CD4-positive, alpha-beta T cell treated with Interferon alpha-2 for 1 hour (primary cell): Measurements from ENCODE around the gene TBRG4.

Experiments
- DNase-seq, 2 donors: peaks; one replicate each; pipeline ENCODE4 v3.0.0-alpha.2; 2020 to 2022

The TBRG4 gene

DNA sequence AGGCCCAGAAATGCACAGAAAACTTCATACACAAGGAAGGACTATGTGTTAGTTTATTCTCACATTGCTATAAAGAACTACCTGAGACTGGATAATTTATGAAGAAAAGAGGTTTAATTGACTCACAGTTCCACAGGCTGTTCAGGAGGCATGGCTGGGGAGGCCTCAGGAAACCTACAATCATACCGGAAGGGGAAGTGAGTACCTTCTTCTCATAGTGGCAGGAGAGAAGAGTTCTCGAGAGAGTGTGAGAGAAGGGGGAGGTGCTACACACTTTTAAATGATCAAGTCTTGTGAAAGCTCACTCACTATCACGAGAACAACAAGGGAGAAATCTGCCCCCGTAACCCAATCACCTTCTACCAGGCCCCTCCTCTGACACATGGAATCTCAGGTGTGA, 29.3 kb upstream of the TBRG4 start:
- DNase-seq: no peak

DNA sequence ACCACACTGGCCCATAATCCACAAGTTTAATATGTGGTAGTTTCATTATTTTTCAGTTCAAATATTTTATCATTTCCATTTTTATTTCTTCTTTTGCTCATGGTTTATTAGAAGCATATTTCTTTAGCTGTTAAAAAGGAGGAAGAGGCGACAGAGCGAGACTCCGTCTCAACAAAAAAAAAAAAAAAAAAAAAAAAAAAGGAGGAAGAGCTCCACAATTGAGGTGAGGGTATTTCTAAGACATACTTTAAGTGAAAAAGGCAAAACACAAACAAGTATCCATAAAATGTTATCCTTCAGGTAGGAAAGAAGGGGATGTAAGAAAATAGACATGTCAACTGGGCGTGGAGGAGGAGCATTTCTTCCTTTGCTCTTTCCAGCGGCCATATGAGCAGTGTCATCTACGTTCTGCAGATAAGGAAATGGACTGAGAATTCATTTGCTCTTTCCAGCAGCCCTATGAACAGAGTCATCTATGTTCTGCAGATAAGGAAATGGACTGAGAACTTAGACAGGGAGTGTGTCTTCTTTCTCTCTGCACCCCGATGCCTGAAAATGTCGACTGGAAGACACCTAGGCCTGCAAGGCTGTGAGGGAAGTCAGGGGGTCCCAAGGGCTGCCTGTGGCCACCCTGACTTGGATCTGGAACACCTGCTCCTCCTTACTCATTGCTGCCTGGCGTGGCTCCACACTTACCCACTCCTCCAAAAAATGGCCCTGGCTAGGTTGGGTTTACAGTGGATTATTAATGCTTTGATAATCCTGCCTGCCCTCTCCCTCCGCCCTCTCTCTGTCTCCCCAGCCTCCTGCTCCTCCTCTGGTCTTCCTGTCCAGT, 27.2 kb upstream of the TBRG4 start:
- DNase-seq: no peak

DNA sequence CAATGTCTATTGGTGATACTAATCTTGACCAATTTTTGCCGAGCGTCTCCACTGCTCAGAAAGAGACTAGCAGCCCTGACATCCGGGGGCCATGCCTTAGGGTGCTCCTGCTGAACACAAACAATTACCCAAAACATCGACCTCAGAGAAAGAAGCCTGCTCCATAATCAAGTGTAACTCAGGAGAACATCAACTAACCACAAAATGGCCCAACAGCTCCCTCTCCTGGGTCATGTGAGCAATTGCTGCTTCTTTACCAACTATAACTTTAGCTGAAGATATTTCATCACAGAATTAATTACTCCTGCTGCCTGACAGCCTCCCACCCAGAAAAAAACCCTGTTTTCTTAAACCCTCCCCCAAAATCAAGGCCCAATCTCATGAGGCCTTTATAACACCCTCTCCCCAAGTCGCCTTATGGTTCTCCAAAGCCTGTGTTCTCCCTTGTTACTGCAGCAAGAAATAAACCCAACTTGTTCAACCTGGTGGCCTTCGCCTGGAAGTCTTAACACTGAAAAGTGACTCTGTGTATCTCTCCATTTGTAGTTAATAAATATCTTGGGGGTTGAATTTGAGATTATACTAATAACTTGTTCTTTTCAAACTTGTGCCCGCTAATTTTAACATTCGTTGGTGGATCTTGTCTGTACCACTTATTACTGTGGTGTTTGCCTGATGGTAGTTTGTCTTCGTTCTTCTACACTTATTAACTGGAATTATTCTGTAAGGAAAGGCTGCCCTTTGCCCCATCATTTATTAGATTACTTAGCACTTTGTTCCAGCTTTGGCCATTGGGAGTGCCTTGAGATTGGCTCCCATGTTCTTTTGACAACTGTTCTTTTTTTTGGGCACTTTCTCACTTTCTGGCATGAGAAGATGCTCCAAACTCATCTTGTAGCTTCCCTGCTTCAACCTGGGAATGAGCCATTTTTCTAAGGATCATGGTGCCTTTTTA, 24.9 kb upstream of the TBRG4 start:
- DNase-seq: peak; percentile 71 to 79

DNA sequence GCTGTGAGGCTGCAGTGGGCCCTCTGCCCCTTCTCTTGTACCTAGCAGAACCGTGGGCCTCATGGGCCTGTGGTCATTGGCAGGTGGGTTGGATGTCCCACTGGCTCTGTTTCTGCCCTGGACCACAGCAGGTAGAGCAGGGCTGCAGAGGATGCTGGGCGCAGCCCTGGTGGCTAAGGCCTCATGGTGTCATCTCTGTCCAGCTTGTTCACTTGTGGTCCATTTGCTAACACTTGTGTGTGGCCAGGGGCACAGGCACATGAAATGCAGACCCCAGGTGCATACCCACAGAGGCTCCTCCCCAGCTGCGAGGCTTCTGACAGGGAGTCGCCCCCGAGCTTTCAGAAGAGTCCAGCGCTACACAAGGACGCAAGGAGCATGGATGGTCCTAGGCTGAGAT, 22.4 kb upstream of the TBRG4 start:
- no peak for DNase-seq

DNA sequence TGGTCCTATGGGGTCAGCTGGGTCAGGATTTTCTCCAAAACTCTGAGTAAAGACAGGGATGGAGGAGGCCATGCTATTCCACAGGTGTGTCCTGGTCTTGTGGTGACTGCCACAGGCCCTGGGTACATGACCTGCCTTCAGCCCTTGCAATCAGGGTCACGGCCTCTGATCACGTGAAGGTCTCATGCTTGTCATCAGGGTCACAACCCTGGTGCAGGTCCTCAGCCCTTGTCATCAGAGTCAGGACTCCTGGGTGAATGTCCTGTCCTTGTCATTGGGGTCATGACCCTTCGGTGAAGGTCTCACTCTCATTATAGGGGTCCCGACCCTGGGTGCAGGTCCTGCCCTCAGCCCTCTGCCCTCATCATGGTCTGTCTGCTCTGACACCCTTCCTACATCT, 21.9 kb upstream of the TBRG4 start:
- DNase-seq: no peak

DNA sequence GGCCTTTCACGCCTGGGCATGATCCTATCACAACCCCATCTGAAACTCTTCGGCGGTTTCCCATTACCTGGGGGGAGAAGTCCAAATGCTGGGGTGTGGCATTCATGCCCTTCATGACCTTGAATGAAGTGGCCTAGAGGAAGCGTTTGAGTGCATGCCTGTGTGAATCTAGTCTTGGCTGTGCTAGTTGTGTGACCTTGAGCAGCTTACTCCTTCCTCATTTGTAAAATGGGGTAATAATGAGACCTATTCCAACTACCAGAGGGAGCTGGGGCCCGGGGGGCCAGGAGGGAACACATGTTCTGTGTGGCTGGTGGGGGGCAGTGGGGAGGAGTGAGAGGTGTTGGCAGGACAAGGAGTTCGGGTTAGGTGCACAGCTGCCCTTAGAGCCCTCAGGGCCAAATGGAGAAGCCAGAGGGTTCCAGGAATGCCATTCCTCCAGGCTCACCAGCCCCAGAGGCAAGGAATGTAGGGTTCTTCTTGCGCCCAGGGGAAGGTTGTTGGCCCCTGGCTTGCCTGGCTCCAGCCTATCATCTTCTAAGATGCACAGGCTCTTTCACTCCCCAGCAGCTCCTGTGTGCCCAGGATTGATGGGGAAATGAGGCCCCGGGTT, 21.3 kb upstream of the TBRG4 start:
- no peak for DNase-seq

DNA sequence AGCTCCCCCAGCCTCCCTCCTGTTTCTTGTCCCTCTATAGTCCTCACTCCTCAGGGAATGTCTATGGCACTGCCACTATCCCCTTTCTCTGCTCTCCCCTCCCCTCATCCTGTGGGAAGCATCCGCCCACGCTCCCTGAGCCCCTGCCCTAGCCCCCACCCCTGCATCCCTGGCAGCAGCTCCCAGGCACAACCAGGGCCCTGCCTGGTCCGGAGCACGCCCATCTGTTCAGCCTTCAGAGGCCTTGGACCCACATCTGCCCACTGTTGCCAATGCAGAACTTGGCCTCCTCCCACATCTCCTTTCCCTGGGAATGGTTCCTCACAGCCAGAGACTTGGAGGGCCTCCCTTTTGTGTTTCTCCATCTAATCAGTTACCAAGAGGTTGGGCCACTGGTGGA, 20.4 kb upstream of the TBRG4 start:
- DNase-seq: no peak

DNA sequence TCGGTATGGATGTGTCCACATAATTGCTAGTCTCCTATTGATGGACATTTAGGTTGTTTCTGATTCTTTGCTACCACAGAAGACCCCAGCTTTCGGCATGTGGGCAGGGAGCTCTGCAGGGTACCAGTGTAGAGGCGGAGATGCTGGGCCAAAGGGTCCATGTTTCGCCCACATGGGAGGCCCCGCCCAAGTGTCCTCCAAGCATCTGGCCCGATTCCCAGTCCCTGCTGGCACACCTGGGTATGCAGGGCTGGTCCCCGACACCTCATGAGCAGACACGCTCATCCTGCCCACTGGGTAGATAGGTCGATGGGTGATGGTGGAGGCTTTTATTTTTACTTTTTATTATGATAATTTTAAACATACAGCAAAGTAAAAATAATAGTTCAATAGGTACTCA, 19.4 kb upstream of the TBRG4 start:
- no peak for DNase-seq

DNA sequence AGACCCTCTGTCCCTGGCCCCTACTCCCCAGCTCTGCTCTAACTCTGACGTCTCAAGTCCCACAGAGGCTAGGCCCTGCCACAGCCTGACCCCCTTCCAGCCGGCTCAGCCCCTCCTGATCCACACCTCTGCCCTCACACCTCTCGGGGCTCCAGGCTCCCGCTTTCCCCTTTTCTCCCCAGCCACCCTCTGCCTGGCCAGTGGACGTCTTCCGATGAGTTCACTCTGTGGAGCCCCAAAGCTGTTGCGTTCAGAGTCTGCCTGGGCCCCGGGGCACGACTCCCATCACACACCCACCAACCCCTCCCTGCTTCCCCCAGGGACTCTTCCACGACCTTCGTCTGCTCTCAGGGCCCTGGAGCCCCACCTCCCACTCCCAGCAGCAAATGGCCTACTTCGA, 18.4 kb upstream of the TBRG4 start:
- no peak for DNase-seq

DNA sequence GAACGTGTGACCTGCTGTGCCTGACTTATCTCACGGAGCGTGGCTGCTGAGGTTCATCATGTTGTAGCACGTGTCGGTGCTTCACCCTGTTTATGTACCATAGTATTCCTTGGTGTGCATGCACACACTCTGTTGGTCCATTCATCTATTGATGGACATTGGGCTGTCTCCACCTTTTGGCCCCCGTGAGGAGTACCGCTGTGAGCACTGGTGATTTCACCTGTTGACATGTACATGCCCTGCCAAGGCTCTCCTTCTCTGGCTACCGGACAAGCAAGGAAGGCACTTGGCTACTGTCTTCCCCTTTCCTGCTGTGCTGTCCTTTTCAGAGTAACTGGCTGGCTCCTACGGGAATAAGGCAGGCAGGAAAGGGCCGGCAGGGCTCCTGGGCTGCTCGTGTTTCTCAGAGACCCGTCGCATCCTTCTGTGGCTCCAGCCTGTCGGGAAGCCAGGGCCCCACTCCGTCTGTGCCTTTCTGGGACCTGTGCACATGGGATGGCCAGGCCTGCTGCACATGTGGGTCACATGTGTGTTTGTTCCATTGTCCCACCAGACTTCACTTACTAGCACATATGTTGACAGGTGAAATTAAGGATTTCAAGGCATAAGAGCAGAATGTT, 17.8 kb upstream of the TBRG4 start:
- DNase-seq: no peak

DNA sequence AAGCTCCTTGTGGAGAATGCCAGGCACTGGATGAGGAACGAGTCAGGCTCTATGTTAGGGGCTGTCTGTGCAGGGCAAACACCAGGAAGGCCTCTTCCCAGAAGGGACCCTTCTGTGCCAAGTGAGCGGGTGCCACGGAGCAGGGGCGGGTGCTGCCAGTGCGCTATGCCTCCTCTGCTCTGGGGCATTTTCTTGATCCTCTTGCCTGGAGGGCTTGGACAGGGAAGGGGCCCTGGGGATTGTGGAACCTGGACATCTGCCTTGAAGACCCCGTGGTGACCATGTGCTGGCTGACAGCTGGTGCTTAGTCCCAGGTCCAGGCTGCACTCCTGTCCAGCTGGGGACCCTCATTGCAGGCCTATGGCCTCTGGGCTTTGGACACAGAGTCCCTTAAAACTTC, 15.4 kb upstream of the TBRG4 start:
- DNase-seq: no peak

DNA sequence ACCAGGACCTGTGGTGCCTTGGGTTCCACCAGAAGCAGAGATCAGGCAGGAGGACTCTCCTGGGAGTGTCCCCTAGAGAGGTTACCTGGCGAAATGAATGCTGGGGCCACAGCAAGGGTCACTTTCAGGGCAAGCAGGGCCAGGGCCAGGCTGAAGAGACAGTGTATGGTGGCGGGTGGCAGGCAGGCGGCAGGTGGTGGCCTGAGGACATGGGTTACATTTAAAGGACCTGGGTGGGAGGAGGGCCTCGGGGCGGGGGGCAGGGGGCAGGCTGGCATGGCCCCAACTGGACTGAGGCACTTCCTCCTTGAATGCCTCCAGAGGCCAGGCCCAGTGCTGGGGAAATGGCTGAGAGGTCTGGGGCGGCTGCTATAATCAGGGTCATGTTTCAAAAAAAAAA, 14.7 kb upstream of the TBRG4 start:
- no peak for DNase-seq

DNA sequence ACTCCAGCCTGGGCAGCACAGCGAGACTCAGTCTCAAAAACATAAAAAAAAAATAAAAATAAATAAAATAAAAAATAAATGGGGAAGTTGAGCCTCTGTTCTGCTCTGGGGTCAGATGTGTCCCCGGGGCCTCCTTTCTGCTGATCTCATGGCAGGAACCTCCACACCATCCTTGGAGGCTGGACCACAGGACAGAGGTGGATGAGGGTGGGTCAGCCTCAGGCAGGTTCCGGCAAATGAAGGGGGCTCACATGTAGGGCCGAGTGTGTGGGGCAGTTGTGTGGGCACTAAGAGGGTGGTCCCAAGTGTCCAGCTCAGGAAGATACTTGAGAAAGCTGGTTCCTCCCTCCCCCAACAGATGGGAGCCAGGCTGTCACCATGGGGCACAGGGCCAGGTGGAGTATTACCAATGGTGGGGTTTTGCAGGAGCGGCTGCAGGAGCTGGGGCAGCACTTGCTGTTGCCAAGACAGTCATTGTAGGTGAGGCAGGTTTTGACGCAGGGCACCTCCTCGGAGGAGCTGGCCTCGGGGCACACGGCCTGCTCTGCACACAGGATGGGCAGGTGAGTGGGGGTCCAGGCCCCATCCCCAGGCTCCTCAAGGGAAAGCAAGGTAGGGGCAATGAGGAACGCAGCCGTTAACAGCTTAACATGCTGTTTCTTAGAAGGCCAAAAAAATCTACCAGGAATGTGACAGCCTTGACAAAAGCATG, 13.9 kb upstream of the TBRG4 start:
- no peak for DNase-seq

DNA sequence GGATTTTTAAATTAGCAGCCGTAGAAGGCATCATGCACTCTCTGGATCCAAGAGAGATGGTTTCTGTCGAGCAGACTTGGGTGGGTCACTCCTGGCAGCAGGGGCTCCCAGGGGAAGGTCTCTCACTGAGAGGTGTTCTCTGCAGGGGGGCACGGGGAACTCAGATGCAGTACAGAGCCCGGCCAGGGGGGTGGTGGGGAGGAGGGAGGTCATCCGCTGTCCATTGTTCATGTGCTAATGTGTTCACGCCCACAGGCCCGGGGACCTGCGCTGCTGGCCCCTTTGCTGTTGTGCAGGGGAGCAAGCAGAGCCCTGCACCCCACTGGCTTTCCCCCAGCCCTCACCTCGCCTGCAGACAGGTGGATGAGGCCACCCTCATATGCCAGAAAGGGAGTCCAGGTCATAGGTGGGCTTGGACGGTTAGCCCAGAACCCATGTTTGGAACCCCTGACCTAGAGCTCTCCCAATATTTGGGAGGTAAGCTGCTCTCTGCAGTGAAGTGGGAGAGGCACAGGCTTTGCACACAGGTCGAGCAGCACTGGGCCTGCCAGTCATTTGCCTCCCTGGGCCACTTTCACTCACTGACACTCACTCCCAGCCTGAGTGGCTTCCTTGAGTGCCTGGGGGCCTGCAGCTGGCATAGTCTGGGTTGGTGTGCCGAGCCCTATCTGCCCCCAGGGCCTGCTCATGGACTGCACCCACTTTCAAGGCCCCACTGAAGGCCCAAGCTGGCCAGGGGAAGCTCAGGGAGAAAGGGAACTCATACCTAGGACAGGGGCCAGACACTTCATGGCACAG, 12.6 kb upstream of the TBRG4 start:
- DNase-seq: no peak

DNA sequence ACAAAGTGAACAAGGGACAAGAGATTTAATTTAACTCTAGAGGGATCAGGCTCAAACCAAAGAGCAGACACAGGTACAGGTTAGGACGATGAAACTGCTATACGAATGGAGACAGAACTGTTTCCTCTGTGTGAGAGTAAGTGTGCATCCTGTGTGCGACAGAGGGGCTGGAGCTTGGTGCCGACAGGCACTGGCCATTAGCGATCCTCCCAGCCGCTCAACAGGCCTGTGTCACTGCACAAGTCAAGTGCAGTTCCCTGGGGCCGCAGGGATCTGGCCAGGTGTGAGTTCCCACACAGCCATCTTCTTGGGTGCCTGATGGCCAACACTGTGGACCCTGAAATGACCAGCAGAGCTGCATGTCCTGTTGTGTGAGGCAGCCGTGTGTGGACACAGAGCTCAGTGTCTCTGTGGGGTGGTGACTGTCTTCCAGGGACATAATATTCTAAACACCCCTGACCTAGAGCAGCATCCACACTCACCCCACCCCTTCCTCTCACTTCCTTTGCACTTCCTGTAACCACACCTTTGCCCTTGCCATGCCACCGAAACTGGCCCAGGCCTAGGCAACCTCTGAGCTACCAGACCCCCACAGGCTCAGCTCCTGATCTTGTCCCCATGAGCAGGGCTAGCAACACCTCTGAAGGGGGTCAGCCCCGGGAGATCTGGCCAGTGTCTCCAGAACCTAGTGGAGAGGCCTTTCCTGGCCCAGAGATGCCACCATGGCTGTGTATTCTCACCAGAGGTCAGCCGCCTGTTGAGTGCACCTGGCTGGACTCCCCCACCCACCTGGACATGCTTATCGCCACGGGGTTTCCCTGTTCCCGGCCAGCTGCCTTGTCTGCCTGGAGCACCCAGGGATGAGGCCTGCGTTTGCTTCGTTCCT, 11.7 kb upstream of the TBRG4 start:
- peak in 1 of 2 donors; percentile 46 for DNase-seq

DNA sequence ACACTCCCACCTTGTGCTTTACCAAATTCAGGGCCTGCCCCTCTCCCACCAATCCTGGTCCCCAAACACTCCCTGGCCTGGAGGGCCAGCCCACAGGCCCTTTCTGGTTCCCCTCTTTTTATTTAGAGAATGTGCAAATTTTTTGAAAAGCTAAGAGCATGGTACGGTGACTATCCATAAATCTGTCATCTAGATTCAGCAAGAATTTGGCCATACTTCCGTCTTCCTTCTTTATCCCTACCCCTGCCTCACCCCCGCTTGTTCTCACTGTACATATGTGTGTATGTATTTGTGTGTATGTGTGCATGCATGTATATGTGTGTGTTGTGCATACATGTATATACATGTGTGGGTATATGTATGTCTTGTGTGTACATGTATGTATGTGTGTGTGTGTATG, 8.1 kb upstream of the TBRG4 start:
- no peak for DNase-seq

DNA sequence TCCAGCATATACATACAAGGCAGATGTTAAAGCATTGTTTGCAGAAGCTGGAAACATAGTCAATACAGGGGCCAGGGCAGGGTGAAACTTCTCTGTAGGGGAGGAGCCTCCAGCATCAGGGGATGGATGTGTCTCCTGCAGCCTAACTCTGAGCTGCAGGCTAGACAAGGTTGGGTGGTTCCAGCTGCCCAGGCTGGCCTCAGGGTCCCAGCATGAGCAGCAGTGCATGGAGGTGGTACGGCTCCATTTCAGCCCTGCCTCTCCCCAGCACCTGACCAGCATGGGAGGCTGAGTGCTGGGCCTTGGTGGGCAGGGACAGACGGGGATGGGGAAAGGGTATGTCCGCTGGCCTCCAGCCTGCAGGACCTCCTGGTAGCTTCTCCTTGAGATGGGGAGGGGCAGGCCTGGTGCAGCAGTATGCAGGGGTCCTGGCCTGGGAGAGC, 7.4 kb upstream of the TBRG4 start:
- DNase-seq: no peak

DNA sequence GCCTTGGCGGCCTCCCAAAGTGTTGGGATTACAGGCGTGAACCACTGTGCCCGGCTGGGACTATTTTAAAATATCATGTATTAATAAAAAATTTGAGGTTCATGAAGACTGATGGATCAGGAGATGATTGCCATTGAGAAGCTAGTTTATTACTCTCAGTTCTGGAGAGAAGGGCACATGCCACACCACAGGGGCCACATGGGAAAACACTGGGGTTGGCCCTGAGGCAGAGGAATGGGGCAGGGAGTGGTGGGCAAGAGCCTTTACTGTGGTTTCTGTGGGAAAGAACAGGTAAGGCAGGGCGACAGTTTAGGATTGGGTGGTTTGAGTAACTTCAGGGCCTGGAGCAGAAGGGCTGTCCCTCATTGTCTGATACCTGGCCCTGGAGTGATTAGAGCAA, 6.8 kb upstream of the TBRG4 start:
- no peak for DNase-seq

DNA sequence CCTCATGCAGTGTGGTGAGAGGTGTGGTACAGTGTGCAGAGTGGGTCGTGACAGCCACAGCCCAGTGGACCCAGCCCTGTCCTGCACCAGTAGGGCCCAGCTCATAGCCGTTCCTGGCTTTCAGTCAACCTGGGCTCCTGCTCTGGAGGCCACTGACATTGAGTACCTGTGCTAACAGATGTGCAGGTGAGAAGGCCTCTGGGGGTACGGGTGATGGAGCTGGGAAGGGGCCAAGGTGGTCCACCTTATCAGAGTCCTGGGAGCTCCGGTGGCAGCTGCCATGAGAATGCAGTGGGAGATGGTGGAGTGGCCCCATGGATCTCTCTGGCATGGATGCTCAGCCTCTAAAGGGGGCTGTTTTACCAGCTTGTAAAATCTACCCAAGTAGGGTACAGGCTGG, 6.1 kb upstream of the TBRG4 start:
- no peak for DNase-seq

DNA sequence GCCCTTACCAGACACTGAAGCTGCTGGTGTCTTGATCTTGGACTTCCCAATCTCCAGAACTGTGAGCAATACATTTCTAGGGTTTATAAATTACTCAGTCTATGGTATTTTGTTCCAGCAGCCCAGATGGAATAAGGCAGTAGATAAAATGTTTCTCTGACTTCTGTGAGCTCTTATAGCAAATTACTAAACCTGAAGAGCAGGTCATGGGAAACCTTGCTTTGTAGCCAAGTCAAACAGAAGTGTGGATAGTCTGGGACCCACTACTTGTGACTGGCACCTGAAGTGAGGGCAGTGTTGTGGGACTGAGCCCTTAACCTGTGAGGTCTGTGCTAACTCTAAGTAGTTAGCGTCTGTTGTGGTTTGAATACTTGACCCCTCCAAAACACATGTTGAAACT, 4.6 kb upstream of the TBRG4 start:
- no peak for DNase-seq

DNA sequence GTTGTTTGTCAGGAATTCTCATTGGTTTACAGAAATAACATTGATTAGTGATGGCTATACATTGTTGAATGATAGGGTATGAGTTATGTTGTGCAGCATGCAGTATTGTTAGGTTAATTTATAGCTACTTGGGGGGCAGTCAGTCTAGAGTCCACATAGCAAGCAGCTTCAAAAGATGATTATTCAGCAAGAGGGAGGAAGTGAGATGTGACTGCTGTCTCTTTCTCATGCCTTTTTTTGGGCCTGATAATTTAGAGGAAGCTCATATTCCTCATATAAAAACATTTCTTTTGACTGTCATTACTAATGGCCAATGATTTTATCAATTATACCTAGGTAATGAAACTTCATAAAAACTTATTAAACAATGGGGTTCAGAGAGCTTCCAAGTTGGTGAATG, 3.4 kb upstream of the TBRG4 start:
- no peak for DNase-seq
